DOHH2 (cell line): ENCODE data around the gene WNT5B.

Experiments used
- CTCF ChIP-seq: fragments of 200-600 bp; sonication (generic); IDR thresholded peaks from one replicate; pipeline ENCODE4 v1.5.1; 2014; ENCODE audit warnings: antibody characterized with exemption, mild to moderate bottlenecking, low read depth, low read length; ENCODE audit not compliant: poor library complexity, severe bottlenecking
- EZH2phosphoT487 ChIP-seq: fragments of 200-600 bp; sonication (generic); IDR thresholded peaks from 2 replicates; pipeline ENCODE4 v1.6.1; 2017; ENCODE audit warnings: borderline replicate concordance, mild to moderate bottlenecking, antibody characterized with exemption, low read length, moderate library complexity, mixed read lengths

- no peak for TF ChIP-seq CTCF
- TF ChIP-seq EZH2phosphoT487 = no peak
Measured at GRCh38 chr12:1660304-1661187, 31.5 kb downstream of the WNT5B start.
